Amygdala (tissue), 56 donors: ENCODE measurements around the gene DYNC1LI1.

ENCODE experiments used
- DNase-seq, 56 donors: peaks; one replicate each; lab custom pipeline; 2025; lab: John Stamatoyannopoulos, UW

Gene DYNC1LI1

DNA sequence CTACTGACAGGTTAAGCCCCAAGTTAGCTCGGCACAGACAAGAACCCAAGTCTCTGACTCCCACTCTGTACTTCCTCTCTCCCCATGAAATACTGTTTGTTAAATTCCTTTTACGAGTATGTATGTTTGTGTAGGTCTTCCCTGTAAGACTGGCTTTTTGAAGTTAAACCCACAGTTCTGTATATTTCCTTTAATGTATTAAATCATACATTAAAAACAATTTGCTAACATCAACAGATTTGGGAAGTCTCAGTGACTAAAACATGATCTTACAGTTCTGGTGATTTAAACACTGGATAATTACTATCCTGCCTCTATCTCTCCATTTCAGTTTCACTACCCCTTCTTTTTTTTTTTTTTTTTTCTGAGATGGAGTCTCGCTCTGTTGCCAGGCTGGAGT lies 72.4 kb downstream of the DYNC1LI1 start:
- no peak for DNase-seq

DNA sequence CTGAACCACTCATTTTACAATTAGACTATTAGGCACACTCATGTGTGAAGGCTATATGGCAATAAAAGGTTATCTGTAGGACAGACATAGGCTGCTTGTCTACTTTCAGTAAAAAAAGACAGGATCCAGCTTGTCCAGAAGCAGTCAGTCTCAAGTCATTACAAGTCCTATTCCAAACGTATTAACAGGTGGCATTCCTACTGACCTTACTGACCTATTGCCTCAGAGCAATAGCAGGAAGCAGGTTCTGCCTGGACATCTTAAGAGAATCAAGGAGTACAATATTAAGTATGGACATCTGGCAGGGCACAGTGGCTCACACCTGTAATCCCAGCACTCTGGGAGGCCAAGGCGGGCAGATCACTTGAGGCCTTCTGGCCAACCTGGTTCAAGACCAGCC lies 75.0 kb downstream of the DYNC1LI1 start:
- no peak for DNase-seq

DNA sequence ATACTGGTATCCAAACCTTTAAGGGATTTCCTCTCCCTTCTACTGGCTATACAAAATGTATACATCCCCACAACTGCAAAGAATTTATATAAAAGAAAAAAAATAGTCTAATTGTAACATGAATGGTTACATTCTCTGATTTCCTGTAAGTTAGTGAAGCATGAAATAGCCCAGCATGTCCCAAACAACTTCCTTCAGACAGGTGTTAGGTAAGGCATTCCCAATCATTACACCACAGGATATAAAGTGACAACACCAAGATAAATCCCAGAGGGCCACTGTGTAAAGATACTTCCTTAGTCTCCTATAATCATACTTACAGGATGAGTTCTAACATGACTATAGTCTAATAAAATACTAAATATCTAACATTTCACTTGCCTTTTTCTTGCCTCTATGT lies 75.6 kb downstream of the DYNC1LI1 start:
- DNase-seq: no peak

DNA sequence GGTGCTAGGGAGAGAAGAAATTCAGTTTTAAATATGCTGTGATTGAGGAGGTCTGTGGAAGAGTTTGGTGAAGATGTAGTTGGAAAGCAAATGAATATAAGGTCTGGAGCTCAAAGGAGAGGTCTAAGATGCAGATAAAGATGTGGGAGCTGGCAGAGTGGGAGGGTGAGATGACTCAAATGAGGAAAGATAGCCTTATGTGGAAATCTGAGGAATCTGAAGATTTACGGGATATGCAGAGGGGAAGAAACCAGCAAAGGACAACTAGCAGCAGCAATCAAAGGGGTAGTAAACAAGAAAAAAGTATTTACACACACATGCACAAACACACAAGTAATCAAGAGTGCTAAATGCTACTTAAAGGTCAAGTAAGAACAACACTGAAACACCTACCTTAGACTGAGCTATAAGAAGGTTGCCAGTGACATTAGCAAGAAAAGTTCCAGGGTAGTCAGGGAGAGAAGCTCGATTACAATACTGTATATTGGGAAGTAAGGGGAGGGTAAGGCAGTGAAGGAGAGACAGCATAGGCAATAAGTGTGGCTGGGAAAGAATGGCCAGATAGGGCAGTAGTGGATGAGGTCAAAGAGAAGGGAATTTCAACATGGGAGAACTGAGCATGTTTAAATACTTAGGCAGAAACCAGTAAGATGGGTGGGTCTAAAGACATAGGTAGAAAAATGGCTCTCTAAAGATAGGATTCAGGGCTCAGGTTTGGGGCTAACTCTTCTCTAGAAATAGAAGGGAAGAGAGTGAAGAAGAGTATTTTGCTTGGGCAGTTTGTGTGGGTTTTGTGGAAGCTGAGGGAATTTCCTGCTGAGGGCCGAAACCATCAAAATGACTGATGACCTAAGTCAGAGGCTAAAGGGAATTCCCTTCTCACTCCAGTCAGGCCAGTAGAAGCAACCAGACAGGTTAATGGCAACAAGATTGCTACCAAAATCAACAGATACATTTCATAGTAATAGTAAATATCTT lies 76.9 kb downstream of the DYNC1LI1 start:
- no peak for DNase-seq

DNA sequence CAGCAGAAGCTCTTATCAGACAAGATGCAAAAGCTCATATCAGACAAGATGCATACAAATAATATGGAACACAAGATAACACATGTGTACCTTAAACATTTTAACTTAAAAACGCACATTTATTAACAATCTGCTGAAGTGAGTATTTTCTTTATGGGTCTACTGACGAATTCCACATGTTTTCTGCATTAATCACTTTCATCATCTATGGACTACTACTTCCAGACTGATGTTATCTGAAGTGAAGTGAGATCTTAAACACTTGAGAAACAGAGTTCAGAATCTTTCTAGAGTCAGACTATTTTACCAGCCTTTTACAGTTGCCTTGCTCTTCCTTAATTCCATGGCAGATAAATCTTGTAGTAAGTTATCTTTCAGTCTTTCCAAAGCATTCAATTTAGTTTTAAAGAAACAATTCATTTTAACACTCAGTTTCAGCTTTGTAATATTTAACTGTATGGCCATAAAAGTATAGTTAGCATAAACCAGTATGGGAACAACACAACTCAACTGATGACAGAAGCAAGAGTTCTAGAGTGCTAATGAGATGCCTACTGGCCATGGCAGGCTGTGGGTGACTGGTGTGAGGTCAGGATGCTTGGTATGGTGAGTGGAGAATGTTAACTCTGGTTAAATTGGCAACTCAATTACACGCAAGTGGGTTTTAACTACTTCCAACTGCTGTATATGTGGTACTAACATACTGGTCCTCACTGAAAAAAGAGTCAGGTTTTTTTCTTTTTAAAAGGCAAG lies 77.8 kb downstream of the DYNC1LI1 start:
- DNase-seq: no peak

DNA sequence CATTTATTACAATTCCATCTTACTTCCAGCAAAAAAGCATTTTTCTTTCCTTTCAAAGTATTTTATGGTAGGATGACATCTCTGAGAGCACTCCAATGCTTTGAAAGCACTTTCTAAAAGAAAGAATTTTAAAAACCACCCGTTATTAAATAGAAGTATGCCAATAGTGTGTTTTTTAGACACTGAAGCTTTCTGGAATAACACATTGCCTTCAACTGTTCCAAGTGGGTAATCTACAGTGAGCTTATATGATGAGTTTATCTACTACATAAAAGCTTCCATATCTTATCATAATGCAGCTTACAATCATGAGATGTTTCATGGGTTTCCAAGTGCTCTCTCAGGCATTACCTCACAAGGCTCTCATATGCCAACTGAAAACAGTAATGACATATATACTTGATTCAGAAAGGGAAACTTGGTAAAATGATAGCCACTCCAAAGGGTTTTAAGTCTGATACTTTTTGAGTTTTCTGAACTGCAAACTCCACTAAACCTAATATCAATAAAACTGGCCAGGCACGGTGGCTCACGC lies 82.1 kb downstream of the DYNC1LI1 start:
- DNase-seq: no peak

DNA sequence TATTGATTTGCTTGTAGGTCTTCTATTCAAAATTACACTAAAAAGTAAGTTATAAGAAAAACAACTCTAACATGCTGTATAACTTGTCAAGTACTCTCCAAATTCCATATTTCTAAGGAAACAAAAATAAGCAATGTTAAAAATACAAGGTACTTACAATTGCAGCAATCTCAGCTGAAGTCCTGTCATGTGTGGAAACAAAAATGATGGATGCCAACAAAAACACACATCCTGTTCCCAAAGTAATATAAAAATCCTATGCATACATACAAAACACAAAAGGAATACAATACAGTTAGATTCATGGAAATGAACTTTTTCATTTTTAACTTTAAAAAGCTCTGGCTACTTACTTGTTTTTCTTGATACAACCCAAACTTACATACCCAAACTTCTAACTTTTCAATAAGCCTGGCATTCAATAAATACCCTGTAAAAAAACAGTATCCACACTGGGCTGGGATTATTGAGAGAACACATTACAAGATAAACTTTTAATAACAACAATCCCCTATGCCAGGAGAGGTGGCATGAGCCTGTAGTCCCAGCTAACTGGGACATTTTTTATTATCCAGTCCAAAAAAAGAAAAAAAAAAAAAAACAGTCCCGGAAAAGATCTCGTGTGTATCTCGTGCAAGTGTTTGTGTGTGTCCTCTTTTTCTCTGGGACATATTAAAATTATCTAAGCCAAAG lies 82.7 kb downstream of the DYNC1LI1 start:
- no peak for DNase-seq

DNA sequence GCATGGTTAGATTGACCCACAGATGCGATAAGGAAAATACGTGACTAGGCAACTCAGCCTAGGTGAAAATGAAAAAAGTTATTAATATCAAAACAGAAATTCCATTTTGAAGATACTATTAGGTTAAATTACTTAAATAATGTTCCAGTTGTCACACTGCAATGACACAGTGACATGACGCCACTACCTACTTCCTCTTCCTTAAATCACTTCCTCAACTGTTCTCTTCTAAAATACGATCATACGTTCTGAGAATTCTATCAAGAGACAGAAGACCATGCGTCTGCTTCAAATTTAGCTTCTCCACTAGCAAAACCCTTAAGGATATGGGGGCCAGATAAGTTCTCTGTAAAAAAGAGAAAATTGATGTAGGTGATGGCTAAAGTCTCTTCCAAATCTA lies 86.2 kb downstream of the DYNC1LI1 start:
- no peak for DNase-seq

DNA sequence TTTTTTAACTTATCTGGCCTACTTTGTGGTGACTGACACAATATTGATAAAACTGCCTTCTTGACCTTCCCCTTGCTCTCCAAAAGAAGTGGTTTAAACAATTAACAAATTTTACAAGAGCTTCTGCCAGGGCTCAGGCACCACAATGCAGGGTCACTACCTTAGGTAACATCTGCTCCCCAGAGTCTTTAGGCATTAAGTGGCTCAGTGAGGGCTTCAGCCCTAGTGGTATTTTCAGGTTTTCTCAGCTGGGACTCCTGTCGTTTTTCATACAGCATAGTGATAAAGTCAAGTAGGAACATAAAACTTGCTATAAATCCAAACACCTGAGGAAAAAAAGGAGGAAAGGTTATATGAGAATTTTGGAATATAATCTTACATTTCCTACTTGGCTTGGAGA lies 86.9 kb downstream of the DYNC1LI1 start:
- no peak for DNase-seq

DNA sequence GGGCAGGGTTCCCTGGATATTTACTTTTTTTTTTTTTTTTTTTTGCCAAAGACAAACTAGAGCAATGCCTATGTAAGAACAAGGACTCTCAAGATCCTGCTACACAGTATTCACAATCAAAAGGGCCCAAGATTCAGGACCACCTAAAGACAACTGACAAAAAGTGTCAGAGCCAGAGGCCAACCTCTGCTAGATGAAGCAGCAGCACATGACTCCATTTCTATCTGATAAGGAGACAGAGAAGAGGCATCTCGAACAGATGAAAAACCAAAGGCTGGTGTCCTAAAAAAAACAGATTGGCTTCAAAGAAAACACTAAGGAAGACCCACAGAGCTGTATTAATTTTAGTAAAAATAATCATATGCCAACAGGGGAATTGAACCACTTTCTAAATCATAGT lies 88.0 kb downstream of the DYNC1LI1 start:
- no peak for DNase-seq

DNA sequence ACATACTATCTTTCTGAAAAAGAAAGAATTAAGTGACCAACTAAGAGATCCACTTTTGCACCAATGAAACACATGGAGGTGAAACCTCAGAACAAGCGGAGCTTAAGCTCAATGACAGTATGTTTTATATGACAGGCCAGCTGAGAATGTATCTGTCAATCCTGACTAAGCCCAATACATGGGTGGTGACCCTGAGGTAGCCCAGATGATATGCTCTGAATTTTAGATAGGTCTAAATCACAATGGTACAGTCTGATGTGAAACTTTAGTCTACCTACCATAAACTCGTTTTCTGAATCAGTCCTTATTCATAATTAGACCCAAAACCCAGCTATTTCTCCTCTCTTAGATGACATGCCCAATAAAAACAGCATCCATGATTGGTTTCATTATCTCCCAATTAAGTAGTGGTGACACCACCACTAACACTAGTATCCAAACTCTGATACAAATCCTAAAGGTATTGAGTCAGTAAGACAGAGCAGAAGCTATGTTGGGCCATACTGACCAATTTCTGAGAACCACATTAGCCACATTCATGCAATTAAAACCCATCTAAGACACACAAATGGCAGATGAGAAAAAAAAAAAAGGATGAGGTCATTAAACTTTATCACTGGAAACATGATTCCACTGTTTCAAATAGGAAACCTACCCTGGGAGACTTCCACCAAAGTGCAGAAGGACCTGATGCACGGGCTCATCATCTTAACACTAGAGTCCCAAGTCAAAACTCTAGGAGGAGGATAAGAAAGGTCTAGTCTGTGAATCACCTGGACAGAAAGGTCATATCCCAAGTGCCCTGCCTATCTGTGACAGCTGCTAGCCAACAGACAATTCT lies 88.6 kb downstream of the DYNC1LI1 start:
- no peak for DNase-seq

DNA sequence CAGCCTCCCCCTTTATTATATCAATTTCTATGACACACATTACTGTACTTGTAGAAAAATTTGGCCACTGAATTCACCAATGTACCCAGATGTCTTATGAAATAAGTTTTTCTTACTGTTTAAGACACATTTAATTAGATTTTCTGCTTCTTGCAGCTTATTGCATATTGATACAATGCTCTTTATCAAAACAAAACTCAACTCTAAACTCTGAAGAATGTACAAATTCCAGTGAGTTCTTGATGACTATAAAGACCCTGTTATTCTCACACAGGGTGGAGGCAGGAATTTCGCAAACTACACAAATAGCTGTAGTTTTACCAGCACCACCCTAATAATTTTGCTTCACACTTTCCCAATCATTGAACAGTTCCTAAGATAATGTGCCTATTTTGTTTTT lies 90.1 kb downstream of the DYNC1LI1 start:
- DNase-seq: no peak
